Dendritic cell treated with granulocyte-macrophage colony-stimulating factor and Interleukin-4, amounts not matched to agents 40 ng/mL and 50 ng/mL, for 4 days (primary cell): ENCODE data around the gene AFDN.

Source experiments
- H3K27ac Mint-ChIP-seq: one replicate; pipeline ENCODE4 v1.8.0; 2022; ENCODE audit warnings: mild to moderate bottlenecking, mixed read lengths
- H3K27me3 Mint-ChIP-seq: one replicate; pipeline ENCODE4 v1.8.0; 2022; ENCODE audit warnings: mild to moderate bottlenecking, mixed read lengths
- H3K36me3 Mint-ChIP-seq: one replicate; pipeline ENCODE4 v1.8.0; 2022; ENCODE audit warnings: low read depth, mixed read lengths
- H3K4me1 Mint-ChIP-seq: one replicate; pipeline ENCODE4 v1.8.0; 2022; ENCODE audit warnings: low read depth, mixed read lengths
- H3K4me3 Mint-ChIP-seq: one replicate; pipeline ENCODE4 v1.8.0; 2022; ENCODE audit warnings: mild to moderate bottlenecking, moderate library complexity, mixed read lengths
- H3K9me3 Mint-ChIP-seq: one replicate; pipeline ENCODE4 v1.8.0; 2022; ENCODE audit warnings: mixed read lengths
- intact Hi-C: fragments of 100-400 bp; cut with micrococcal nuclease; formaldehyde crosslinking; loops from one replicate; pipeline ENCODE4 v1.15.0; 2022

AFDN gene

GRCh38 chr6:167849846-167850459 lies 23.2 kb downstream of the AFDN start:
- intact Hi-C loops = no loop called here
- peaks cover 7% of the 10 kb centered on the region for H3K4me1 Mint-ChIP-seq
- no peaks in the 10 kb centered on the region for H3K36me3 Mint-ChIP-seq
- no peaks in the 10 kb centered on the region for H3K9me3 Mint-ChIP-seq
- no peak overlapping the region for H3K4me3 Mint-ChIP-seq
- peaks cover 10% of the 10 kb centered on the region for H3K27me3 Mint-ChIP-seq
- H3K27ac Mint-ChIP-seq = no peak overlapping the region

- Mint-ChIP-seq H3K4me3 (no peak overlapping the region), H3K27me3 (peaks cover 8% of the 10 kb centered on the region), H3K4me1 (peaks cover 7% of the 10 kb centered on the region), H3K9me3 (no peaks in the 10 kb centered on the region), H3K36me3 (no peaks in the 10 kb centered on the region), H3K27ac (no peak overlapping the region)
- intact Hi-C loops = no loop called here
These were observed 24.1 kb downstream of the AFDN start for GRCh38 chr6:167850782-167851181.

- no peak overlapping the region for H3K4me3 Mint-ChIP-seq
- intact Hi-C loops = no loop called here
- H3K27me3 Mint-ChIP-seq = peaks cover 6% of the 10 kb centered on the region
- H3K4me1 Mint-ChIP-seq = peaks cover 7% of the 10 kb centered on the region
- no peaks in the 10 kb centered on the region for H3K9me3 Mint-ChIP-seq
- no peaks in the 10 kb centered on the region for H3K36me3 Mint-ChIP-seq
- H3K27ac Mint-ChIP-seq = no peak overlapping the region
These were observed 24.8 kb downstream of the AFDN start for GRCh38 chr6:167851370-167851952.

GRCh38 chr6:167855825-167856425 lies 29.2 kb downstream of the AFDN start:
- H3K4me3 Mint-ChIP-seq = no peak overlapping the region
- peaks cover 7% of the 10 kb centered on the region for H3K27me3 Mint-ChIP-seq
- no peaks in the 10 kb centered on the region for H3K36me3 Mint-ChIP-seq
- H3K4me1 Mint-ChIP-seq = peaks cover 14% of the 10 kb centered on the region
- H3K9me3 Mint-ChIP-seq = no peaks in the 10 kb centered on the region
- H3K27ac Mint-ChIP-seq = no peak overlapping the region
- intact Hi-C loops = no loop called here

GRCh38 chr6:167856474-167856873 lies 29.8 kb downstream of the AFDN start:
- H3K36me3 Mint-ChIP-seq = no peaks in the 10 kb centered on the region
- intact Hi-C loops = no loop called here
- peaks cover 7% of the 10 kb centered on the region for H3K27me3 Mint-ChIP-seq
- peaks cover 14% of the 10 kb centered on the region for H3K4me1 Mint-ChIP-seq
- H3K9me3 Mint-ChIP-seq = no peaks in the 10 kb centered on the region
- no peak overlapping the region for H3K27ac Mint-ChIP-seq
- H3K4me3 Mint-ChIP-seq = no peak overlapping the region

GRCh38 chr6:167856999-167857660 lies 30.4 kb downstream of the AFDN start:
- H3K4me1 Mint-ChIP-seq = peaks cover 14% of the 10 kb centered on the region
- H3K4me3 Mint-ChIP-seq = no peak overlapping the region
- intact Hi-C loops = no loop called here
- no peaks in the 10 kb centered on the region for H3K9me3 Mint-ChIP-seq
- H3K27me3 Mint-ChIP-seq = peaks cover 7% of the 10 kb centered on the region
- H3K27ac Mint-ChIP-seq = no peak overlapping the region
- no peaks in the 10 kb centered on the region for H3K36me3 Mint-ChIP-seq

- intact Hi-C loops = no loop called here
- peaks cover 7% of the 10 kb centered on the region for H3K4me1 Mint-ChIP-seq
- H3K4me3 Mint-ChIP-seq = no peak overlapping the region
- no peaks in the 10 kb centered on the region for H3K9me3 Mint-ChIP-seq
- no peaks in the 10 kb centered on the region for H3K36me3 Mint-ChIP-seq
- H3K27me3 Mint-ChIP-seq = peaks cover 7% of the 10 kb centered on the region
- H3K27ac Mint-ChIP-seq = no peak overlapping the region
These were observed 31.4 kb downstream of the AFDN start for GRCh38 chr6:167858086-167858591.

- H3K4me3 Mint-ChIP-seq = no peak overlapping the region
- peaks cover 7% of the 10 kb centered on the region for H3K4me1 Mint-ChIP-seq
These were observed 32.3 kb downstream of the AFDN start for GRCh38 chr6:167858842-167859664.

GRCh38 chr6:167860550-167861226 lies 34.0 kb downstream of the AFDN start:
- no peaks in the 10 kb centered on the region for H3K36me3 Mint-ChIP-seq
- no peaks in the 10 kb centered on the region for H3K9me3 Mint-ChIP-seq
- H3K27me3 Mint-ChIP-seq = peaks cover 10% of the 10 kb centered on the region
- intact Hi-C loops = no loop called here
- H3K27ac Mint-ChIP-seq = no peak overlapping the region
- peaks cover 7% of the 10 kb centered on the region for H3K4me1 Mint-ChIP-seq
- H3K4me3 Mint-ChIP-seq = no peak overlapping the region

More at GRCh38 chr6:167858842-167859664, 32.3 kb downstream of the AFDN start:
- no peaks in the 10 kb centered on the region for H3K36me3 Mint-ChIP-seq
- H3K27me3 Mint-ChIP-seq = peaks cover 10% of the 10 kb centered on the region
- no peaks in the 10 kb centered on the region for H3K9me3 Mint-ChIP-seq
- no peak overlapping the region for H3K27ac Mint-ChIP-seq
- intact Hi-C loops = no loop called here

- Mint-ChIP-seq H3K36me3 (no peaks in the 10 kb centered on the region), H3K4me3 (no peak overlapping the region), H3K27ac (no peak overlapping the region), H3K27me3 (peaks cover 10% of the 10 kb centered on the region), H3K9me3 (no peaks in the 10 kb centered on the region), H3K4me1 (peaks cover 7% of the 10 kb centered on the region)
- intact Hi-C loops = no loop called here
These were observed 34.7 kb downstream of the AFDN start for GRCh38 chr6:167861424-167861823.

- Mint-ChIP-seq H3K9me3 (no peaks in the 10 kb centered on the region), H3K4me3 (no peak overlapping the region), H3K36me3 (peaks cover 5% of the 10 kb centered on the region), H3K27ac (no peak overlapping the region), H3K4me1 (no peaks in the 10 kb centered on the region), H3K27me3 (peaks cover 4% of the 10 kb centered on the region)
- intact Hi-C loops = no loop called here
These were observed 37.2 kb downstream of the AFDN start for GRCh38 chr6:167863897-167864296.

- Mint-ChIP-seq H3K4me1 (no peaks in the 10 kb centered on the region), H3K36me3 (peaks cover 7% of the 10 kb centered on the region), H3K9me3 (no peaks in the 10 kb centered on the region), H3K27me3 (peaks cover 2% of the 10 kb centered on the region), H3K27ac (no peak overlapping the region), H3K4me3 (no peak overlapping the region)
- intact Hi-C loops = no loop called here
These were observed 39.9 kb downstream of the AFDN start for GRCh38 chr6:167866642-167867041.

GRCh38 chr6:167870321-167870720 lies 43.6 kb downstream of the AFDN start:
- H3K27ac Mint-ChIP-seq = no peak overlapping the region
- intact Hi-C loops = no loop called here
- H3K4me1 Mint-ChIP-seq = no peaks in the 10 kb centered on the region
- H3K27me3 Mint-ChIP-seq = no peaks in the 10 kb centered on the region
- H3K36me3 Mint-ChIP-seq = peaks cover 7% of the 10 kb centered on the region
- H3K4me3 Mint-ChIP-seq = no peak overlapping the region
- H3K9me3 Mint-ChIP-seq = no peaks in the 10 kb centered on the region
